ENCODE data around the gene NTSR1. TPM values are rescaled to one million over a fixed set of nuclear protein-coding genes. Genes with fewer than 3 reads are reported as not detected.

NTSR1 gene
- total and polyA plus RNA-seq, 4 donors, result 0.03 to 0.33 (median 0.08) TPM; not detected in 1

DNA sequence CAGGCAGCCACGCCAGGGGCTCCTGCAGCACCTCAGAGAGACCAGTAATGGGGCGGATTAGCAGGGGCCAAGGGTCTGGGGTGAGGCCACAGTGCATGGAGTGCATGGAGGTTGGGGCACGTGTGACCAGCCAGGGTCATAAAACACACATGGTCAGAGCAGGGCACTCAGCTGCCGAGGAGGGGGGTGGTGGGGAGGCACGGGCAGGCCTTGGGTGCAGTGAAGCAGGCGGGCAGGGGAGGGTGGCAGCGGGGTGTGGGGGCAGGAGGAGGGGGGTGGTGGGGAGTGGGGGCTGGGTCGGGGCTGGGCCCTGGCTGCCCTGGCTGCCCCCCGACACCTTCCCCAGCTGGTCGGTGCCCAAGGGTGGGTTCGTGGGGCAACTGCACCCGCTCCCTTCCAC lies 23.7 kb upstream of the NTSR1 start:
- Histone ChIP-seq H3K4me1 (ENCODE audit: control insufficient read depth in 4 of 4, insufficient read depth in 4 of 4, low read length in 3 of 4) (peaks cover 0 to 3% (median 0%) of the 10 kb centered on the region in 4 donors), H3K4me3 (ENCODE audit: low read depth in 1 of 3, low read length in 3 of 3) (no peak overlapping the region), H3K9me3 (ENCODE audit: control insufficient read depth in 4 of 4, low read length in 3 of 4) (peaks cover 0 to 3% (median 0%) of the 10 kb centered on the region in 4 donors), H3K36me3 (ENCODE audit: control insufficient read depth in 4 of 4, insufficient read depth in 3 of 4, low read depth in 1 of 4, low read length in 3 of 4) (no peaks in the 10 kb centered on the region), H3K9ac (ENCODE audit: low read depth in 1 of 2, low read length in 2 of 2) (no peak overlapping the region), H3K27me3 (ENCODE audit: control insufficient read depth in 4 of 4, insufficient read depth in 4 of 4, low read length in 3 of 4) (peaks cover 0 to 3% (median 2%) of the 10 kb centered on the region in 4 donors), H3K27ac (ENCODE audit: low read depth in 1 of 2, low read length in 2 of 2) (no peak overlapping the region)
- 78% methylated on average over 12 of the region's 12 CpGs for WGBS
- TF ChIP-seq MAX (IDR thresholded peaks at IDR 0.05) (no peak), FOXA1 (IDR thresholded peaks at IDR 0.05) (no peak), FOXA2 (IDR thresholded peaks at IDR 0.05) (no peak), ATF3 (IDR thresholded peaks at IDR 0.05) (no peak), JUND (IDR thresholded peaks at IDR 0.05) (no peak), NR2F2 (IDR thresholded peaks at IDR 0.05) (no peak), EGR1 (IDR thresholded peaks at IDR 0.05; ENCODE audit: low read depth in 2 of 2) (no peak)
- no peak for DNase-seq (ENCODE audit: low spot score)

DNA sequence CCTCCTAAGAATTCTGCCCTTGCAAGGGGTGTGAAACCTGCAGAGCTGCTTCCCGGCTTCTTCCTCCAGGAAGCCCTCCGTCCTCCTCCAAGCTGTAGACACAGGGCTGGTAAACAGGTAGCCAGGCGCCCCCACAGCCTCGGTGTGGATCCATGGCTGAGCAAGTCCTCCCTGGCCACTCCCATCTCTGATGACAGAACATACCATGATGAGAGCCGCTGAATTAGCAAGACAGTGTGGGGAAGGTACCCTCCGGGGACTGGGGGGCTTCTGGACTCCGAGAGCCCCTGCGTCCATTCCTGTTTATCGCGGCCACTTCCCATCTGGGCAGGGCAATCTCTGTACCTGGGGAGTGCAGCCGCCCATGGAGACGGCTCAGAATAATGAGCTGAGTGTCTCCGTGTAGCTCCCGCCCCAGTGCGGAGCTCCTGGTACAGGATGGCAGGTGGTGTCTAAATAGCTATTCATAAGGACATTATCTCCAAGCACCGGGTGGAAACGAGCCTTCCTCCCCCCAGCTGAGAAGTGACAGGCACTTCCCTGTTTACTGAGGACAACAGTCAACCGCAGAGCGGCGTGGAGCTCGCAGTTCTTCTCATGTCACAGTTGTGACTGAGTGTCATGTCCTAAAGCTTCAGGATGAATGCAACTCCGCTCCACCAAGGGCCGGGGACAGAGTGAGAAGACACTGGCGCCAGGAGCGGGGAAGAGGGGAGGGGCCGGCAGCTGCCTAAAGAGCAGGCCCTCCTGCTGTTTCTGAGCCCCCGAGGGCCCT lies 22.7 kb upstream of the NTSR1 start:
- Histone ChIP-seq H3K9me3 (ENCODE audit: control insufficient read depth in 4 of 4, low read length in 3 of 4) (no peaks in the 10 kb centered on the region), H3K4me1 (ENCODE audit: control insufficient read depth in 4 of 4, insufficient read depth in 4 of 4, low read length in 3 of 4) (peaks cover 0 to 3% (median 0%) of the 10 kb centered on the region in 4 donors), H3K9ac (ENCODE audit: low read depth in 1 of 2, low read length in 2 of 2) (no peak overlapping the region), H3K27ac (ENCODE audit: low read depth in 1 of 2, low read length in 2 of 2) (no peak overlapping the region), H3K4me3 (ENCODE audit: low read depth in 1 of 3, low read length in 3 of 3) (no peak overlapping the region), H3K36me3 (ENCODE audit: control insufficient read depth in 4 of 4, insufficient read depth in 3 of 4, low read depth in 1 of 4, low read length in 3 of 4) (no peaks in the 10 kb centered on the region), H3K27me3 (ENCODE audit: control insufficient read depth in 4 of 4, insufficient read depth in 4 of 4, low read length in 3 of 4) (peaks cover 0 to 3% (median 2%) of the 10 kb centered on the region in 4 donors)
- TF ChIP-seq HNF4A (conservative IDR thresholded peaks at IDR 0.05) (no peak), RAD21 (IDR thresholded peaks at IDR 0.05) (no peak), SP1 (IDR thresholded peaks at IDR 0.05) (no peak), JUND (IDR thresholded peaks at IDR 0.05) (no peak), CTCF (IDR thresholded peaks at IDR 0.05; ENCODE audit: low read depth, low read length, missing input control) (no peak), RXRA (IDR thresholded peaks at IDR 0.05) (no peak), TAF1 (conservative IDR thresholded peaks at IDR 0.05) (no peak), YY1 (IDR thresholded peaks at IDR 0.05) (no peak), EGR1 (IDR thresholded peaks at IDR 0.05; ENCODE audit: low read depth in 2 of 2) (no peak), FOXA1 (IDR thresholded peaks at IDR 0.05) (no peak), NR2F2 (IDR thresholded peaks at IDR 0.05) (no peak), ATF3 (IDR thresholded peaks at IDR 0.05) (no peak)
- TF ChIP-seq, protein P1, sequence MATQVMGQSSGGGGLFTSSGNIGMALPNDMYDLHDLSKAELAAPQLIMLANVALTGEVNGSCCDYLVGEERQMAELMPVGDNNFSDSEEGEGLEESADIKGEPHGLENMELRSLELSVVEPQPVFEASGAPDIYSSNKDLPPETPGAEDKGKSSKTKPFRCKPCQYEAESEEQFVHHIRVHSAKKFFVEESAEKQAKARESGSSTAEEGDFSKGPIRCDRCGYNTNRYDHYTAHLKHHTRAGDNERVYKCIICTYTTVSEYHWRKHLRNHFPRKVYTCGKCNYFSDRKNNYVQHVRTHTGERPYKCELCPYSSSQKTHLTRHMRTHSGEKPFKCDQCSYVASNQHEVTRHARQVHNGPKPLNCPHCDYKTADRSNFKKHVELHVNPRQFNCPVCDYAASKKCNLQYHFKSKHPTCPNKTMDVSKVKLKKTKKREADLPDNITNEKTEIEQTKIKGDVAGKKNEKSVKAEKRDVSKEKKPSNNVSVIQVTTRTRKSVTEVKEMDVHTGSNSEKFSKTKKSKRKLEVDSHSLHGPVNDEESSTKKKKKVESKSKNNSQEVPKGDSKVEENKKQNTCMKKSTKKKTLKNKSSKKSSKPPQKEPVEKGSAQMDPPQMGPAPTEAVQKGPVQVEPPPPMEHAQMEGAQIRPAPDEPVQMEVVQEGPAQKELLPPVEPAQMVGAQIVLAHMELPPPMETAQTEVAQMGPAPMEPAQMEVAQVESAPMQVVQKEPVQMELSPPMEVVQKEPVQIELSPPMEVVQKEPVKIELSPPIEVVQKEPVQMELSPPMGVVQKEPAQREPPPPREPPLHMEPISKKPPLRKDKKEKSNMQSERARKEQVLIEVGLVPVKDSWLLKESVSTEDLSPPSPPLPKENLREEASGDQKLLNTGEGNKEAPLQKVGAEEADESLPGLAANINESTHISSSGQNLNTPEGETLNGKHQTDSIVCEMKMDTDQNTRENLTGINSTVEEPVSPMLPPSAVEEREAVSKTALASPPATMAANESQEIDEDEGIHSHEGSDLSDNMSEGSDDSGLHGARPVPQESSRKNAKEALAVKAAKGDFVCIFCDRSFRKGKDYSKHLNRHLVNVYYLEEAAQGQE (IDR thresholded peaks at IDR 0.05), result no peak
- no peak for DNase-seq (ENCODE audit: low spot score)
- 19% methylated on average over 27 of the region's 27 CpGs for WGBS
